HepG2 (cell line): ENCODE data around the gene TAS2R19. TPM values are rescaled to one million over a fixed set of nuclear protein-coding genes. Genes with fewer than 3 reads are reported as not detected.

Experiments
- DNMT1 ChIP-seq: sonication (generic); formaldehyde crosslinking; IDR thresholded peaks from 2 replicates; pipeline ENCODE4 v1.5.1; 2020; ENCODE audit warnings: mild to moderate bottlenecking, missing genetic modification reagents
- ELF3 ChIP-seq: IDR thresholded peaks from 2 replicates; pipeline ENCODE4 v1.6.1; 2016; ENCODE audit warnings: missing genetic modification reagents, missing compliant biosample characterization
- GATA4 ChIP-seq: sonication (generic); IDR thresholded peaks from 2 replicates; pipeline ENCODE4 v1.6.1; 2016; ENCODE audit warnings: antibody characterized with exemption, low read depth, borderline replicate concordance
- HNF4A ChIP-seq: sonication (generic); formaldehyde crosslinking; IDR thresholded peaks from 2 replicates; pipeline ENCODE4 v1.4.0; 2020; ENCODE audit warnings: missing genetic modification reagents
- MIXL1 ChIP-seq: IDR thresholded peaks from 2 replicates; pipeline ENCODE4 v1.6.1; 2016
- MLLT10 ChIP-seq: sonication (generic); formaldehyde crosslinking; IDR thresholded peaks from 2 replicates; pipeline ENCODE4 v1.4.0; 2020; ENCODE audit warnings: missing genetic modification reagents
- MTA1 ChIP-seq: sonication (generic); formaldehyde crosslinking; IDR thresholded peaks from 2 replicates; pipeline ENCODE4 v1.4.0; 2020; ENCODE audit warnings: missing genetic modification reagents, mild to moderate bottlenecking, borderline replicate concordance
- MTF1 ChIP-seq: sonication (generic); formaldehyde crosslinking; IDR thresholded peaks from 2 replicates; pipeline ENCODE4 v1.5.0; 2020; ENCODE audit warnings: missing genetic modification reagents
- NAIF1 ChIP-seq: sonication (generic); formaldehyde crosslinking; IDR thresholded peaks from 2 replicates; pipeline ENCODE4 v1.5.0; 2020; ENCODE audit warnings: mild to moderate bottlenecking, missing genetic modification reagents, borderline replicate concordance
- PHF5A ChIP-seq: IDR thresholded peaks from one replicate; pipeline ENCODE4 v1.6.1; 2018; ENCODE audit warnings: low read depth, missing genetic modification reagents; ENCODE audit not compliant: unreplicated experiment
- POGZ ChIP-seq: sonication (generic); formaldehyde crosslinking; IDR thresholded peaks from 2 replicates; pipeline ENCODE4 v1.4.0; 2020; ENCODE audit warnings: mild to moderate bottlenecking, missing genetic modification reagents
- RBAK ChIP-seq: sonication (generic); formaldehyde crosslinking; IDR thresholded peaks from 2 replicates; pipeline ENCODE4 v1.5.1; 2020; ENCODE audit warnings: mild to moderate bottlenecking, missing genetic modification reagents
- RBM22 ChIP-seq: fragments of 200-400 bp; formaldehyde crosslinking; optimal IDR thresholded peaks from 2 replicates; pipeline ENCODE3; 2017; ENCODE audit warnings: mild to moderate bottlenecking, low read length, moderate library complexity
- RFX3 ChIP-seq: IDR thresholded peaks from 2 replicates; pipeline ENCODE4 v1.6.1; 2016; ENCODE audit warnings: missing biosample characterization, missing genetic modification reagents
- SP140L ChIP-seq: sonication (generic); formaldehyde crosslinking; IDR thresholded peaks from 2 replicates; pipeline ENCODE4 v1.4.0; 2020; ENCODE audit warnings: missing genetic modification reagents, borderline replicate concordance
- STAT5B ChIP-seq: sonication (generic); formaldehyde crosslinking; IDR thresholded peaks from 2 replicates; pipeline ENCODE4 v1.4.0; 2020; ENCODE audit warnings: missing genetic modification reagents
- ZGPAT ChIP-seq: IDR thresholded peaks from 2 replicates; pipeline ENCODE4 v1.6.1; 2016; ENCODE audit warnings: mild to moderate bottlenecking
- ZNF136 ChIP-seq: sonication (generic); formaldehyde crosslinking; IDR thresholded peaks from 2 replicates; pipeline ENCODE4 v1.8.1; 2022; ENCODE audit warnings: low read depth, mild to moderate bottlenecking, moderate library complexity, missing genetic modification reagents
- ZNF207 ChIP-seq: fragments of 450-650 bp; IDR thresholded peaks from 2 replicates; pipeline ENCODE4 v1.6.1; 2016; ENCODE audit warnings: antibody characterized with exemption, borderline replicate concordance
- ZNF235 ChIP-seq: sonication (generic); formaldehyde crosslinking; IDR thresholded peaks from 2 replicates; pipeline ENCODE4 v1.8.1; 2023; ENCODE audit warnings: mild to moderate bottlenecking, missing genetic modification reagents, borderline replicate concordance
- ZNF431 ChIP-seq: sonication (generic); formaldehyde crosslinking; IDR thresholded peaks from 2 replicates; pipeline ENCODE4 v1.9.0; 2022; ENCODE audit warnings: missing genetic modification reagents, low read depth, mild to moderate bottlenecking, borderline replicate concordance
- ZNF432 ChIP-seq: sonication (generic); formaldehyde crosslinking; IDR thresholded peaks from 2 replicates; pipeline ENCODE4 v1.5.0; 2020; ENCODE audit warnings: missing genetic modification reagents, mild to moderate bottlenecking, borderline replicate concordance
- ZNF496 ChIP-seq: sonication (generic); formaldehyde crosslinking; IDR thresholded peaks from 2 replicates; pipeline ENCODE4 v1.8.1; 2023; ENCODE audit warnings: mild to moderate bottlenecking, moderate library complexity, missing genetic modification reagents; ENCODE audit not compliant: insufficient replicate concordance
- ZNF512B ChIP-seq: sonication (generic); formaldehyde crosslinking; IDR thresholded peaks from 2 replicates; pipeline ENCODE4 v1.5.1; 2020; ENCODE audit warnings: missing genetic modification reagents, mild to moderate bottlenecking, borderline replicate concordance
- ZNF672 ChIP-seq: sonication (generic); formaldehyde crosslinking; IDR thresholded peaks from 2 replicates; pipeline ENCODE4 v1.8.1; 2022; ENCODE audit warnings: missing genetic modification reagents
- ZSCAN31 ChIP-seq: sonication (generic); formaldehyde crosslinking; IDR thresholded peaks from 2 replicates; pipeline ENCODE4 v1.5.0; 2020; ENCODE audit warnings: low read depth, mild to moderate bottlenecking, missing genetic modification reagents
- polyA plus RNA-seq, 8 experiments: library from polyadenylated mRNA; depleted of rRNA in 3 of 8; stranded (reverse) in 7 of 8; unstranded in 1 of 8; fragments of >200 nt; fragmentation: Illumina TruSeq in 4 of 8; extraction: Trizol in 4 of 8; gene quantifications; 2 replicates each; pipeline versions ENCODE4 v1.2.1 to v1.2.3, GENCODE V29; 2011 to 2016; ENCODE audit warnings: low read depth in 4 of 8, missing spikeins in 1 of 8, mixed read lengths in 1 of 8; ENCODE audit not compliant: insufficient read depth in 1 of 8
- total RNA-seq, 5 experiments: library from RNA; depleted of rRNA; stranded (reverse); fragments of >200 nt; fragmentation: Illumina TruSeq; extraction: Trizol; gene quantifications; 2 replicates each; pipeline ENCODE4 v1.2.3, GENCODE V29; 2016; ENCODE audit warnings: low read depth in 1 of 5
- TF ChIP-seq, protein P1 (sequence below): sonication (generic); formaldehyde crosslinking; IDR thresholded peaks from 2 replicates; pipeline ENCODE4 v1.4.0; 2020; ENCODE audit warnings: mild to moderate bottlenecking, missing genetic modification reagents, borderline replicate concordance

TAS2R19 gene
- total and polyA plus RNA-seq, 2 of the 13 experiments (the other 11 are each of a cell fraction or from before 2014, with no cell fraction given) = 0.62 to 5.3 TPM

GRCh38 chr12:11015775-11016430, 6.5 kb downstream of the TAS2R19 start (continued):
- TF ChIP-seq ELF3 (CRISPR knock-in tag) = peak; percentile 91
- TF ChIP-seq ZNF136 (CRISPR knock-in tag) = no peak
- 0 out of 2 replicates have a peak, but pooled peaks have one; percentile 49 for TF ChIP-seq ZNF512B (CRISPR knock-in tag)
- no peak for TF ChIP-seq ZNF207
- no peak for TF ChIP-seq ZNF672 (CRISPR knock-in tag)
- TF ChIP-seq MIXL1 = peak; percentile 82
- TF ChIP-seq DNMT1 (CRISPR knock-in tag) = no peak
- TF ChIP-seq PHF5A (CRISPR knock-in tag) = no peak
- no peak for TF ChIP-seq RBM22
- peak; percentile 64; the same call in 1 of the 2 replicates for TF ChIP-seq ZNF431 (CRISPR knock-in tag)
- TF ChIP-seq, protein P1, sequence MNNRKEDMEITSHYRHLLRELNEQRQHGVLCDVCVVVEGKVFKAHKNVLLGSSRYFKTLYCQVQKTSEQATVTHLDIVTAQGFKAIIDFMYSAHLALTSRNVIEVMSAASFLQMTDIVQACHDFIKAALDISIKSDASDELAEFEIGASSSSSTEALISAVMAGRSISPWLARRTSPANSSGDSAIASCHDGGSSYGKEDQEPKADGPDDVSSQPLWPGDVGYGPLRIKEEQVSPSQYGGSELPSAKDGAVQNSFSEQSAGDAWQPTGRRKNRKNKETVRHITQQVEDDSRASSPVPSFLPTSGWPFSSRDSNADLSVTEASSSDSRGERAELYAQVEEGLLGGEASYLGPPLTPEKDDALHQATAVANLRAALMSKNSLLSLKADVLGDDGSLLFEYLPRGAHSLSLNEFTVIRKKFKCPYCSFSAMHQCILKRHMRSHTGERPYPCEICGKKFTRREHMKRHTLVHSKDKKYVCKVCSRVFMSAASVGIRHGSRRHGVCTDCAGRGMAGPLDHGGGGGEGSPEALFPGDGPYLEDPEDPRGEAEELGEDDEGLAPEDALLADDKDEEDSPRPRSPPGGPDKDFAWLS (CRISPR knock-in tag) = no peak
- no peak for TF ChIP-seq SP140L
- TF ChIP-seq NAIF1 (CRISPR knock-in tag) = no peak
- no peak for TF ChIP-seq RBAK
- peak; percentile 96 for TF ChIP-seq POGZ (CRISPR knock-in tag)
- peak; percentile 60; the same call in 1 of the 2 replicates for TF ChIP-seq GATA4
- TF ChIP-seq MLLT10 (CRISPR knock-in tag) = no peak
- TF ChIP-seq ZNF496 (CRISPR knock-in tag) = no peak
- peak; percentile 86 for TF ChIP-seq ZGPAT
- no peak for TF ChIP-seq MTF1
- peak; percentile 95 for TF ChIP-seq HNF4A
- no peak for TF ChIP-seq RFX3 (CRISPR knock-in tag)
- no peak for TF ChIP-seq STAT5B (CRISPR knock-in tag)
- TF ChIP-seq ZSCAN31 (CRISPR knock-in tag) = no peak
- TF ChIP-seq MTA1 (CRISPR knock-in tag) = no peak; the same call in 1 of the 2 replicates
- TF ChIP-seq ZNF432 = no peak
- TF ChIP-seq ZNF235 (CRISPR knock-in tag) = no peak
